NCI-H187 treated with DMSO at 0.1 percent for 48 hours (cell line): Measurements from ENCODE around the gene SHC4.
"Not testable (repeated sequence)": the region's sequence is repeated elsewhere in the genome, so short reads cannot be mapped to it uniquely, and the experiment has no call there.

ENCODE experiments used
- DNase-seq: peaks from one replicate; lab custom pipeline; 2025; lab: John Stamatoyannopoulos, UW

Gene SHC4

GRCh38 chr15:48883699-48884098 lies 80.0 kb downstream of the SHC4 start:
- DNase-seq, result no peak

GRCh38 chr15:48880070-48880634 lies 83.6 kb downstream of the SHC4 start:
- no peak for DNase-seq

- DNase-seq, result peak; percentile 65
Measured at GRCh38 chr15:48877630-48878595, 85.8 kb downstream of the SHC4 start, which contains the start of gene EID1. TSS of gene EID1 (plus strand) at chr15:48878134. CDS start at chr15:48878177, 43 bp downstream.

- no peak for DNase-seq
Measured at GRCh38 chr15:48876057-48876456, 87.7 kb downstream of the SHC4 start.

GRCh38 chr15:48875241-48875960 lies 88.3 kb downstream of the SHC4 start:
- no peak for DNase-seq

- no peak for DNase-seq
Measured at GRCh38 chr15:48872632-48873031, 91.1 kb downstream of the SHC4 start.

- DNase-seq, result no peak
Measured at GRCh38 chr15:48871542-48871941, 92.2 kb downstream of the SHC4 start.

- DNase-seq, result no peak
Measured at GRCh38 chr15:48869966-48870365, 93.8 kb downstream of the SHC4 start.

GRCh38 chr15:48868536-48868935 lies 95.2 kb downstream of the SHC4 start:
- no peak for DNase-seq

GRCh38 chr15:48868023-48868422 lies 95.7 kb downstream of the SHC4 start:
- no peak for DNase-seq

- DNase-seq, result no peak
Measured at GRCh38 chr15:48866141-48866563, 97.6 kb downstream of the SHC4 start.

GRCh38 chr15:48865370-48866079 lies 98.2 kb downstream of the SHC4 start:
- DNase-seq, result no peak

- DNase-seq, result no peak
Measured at GRCh38 chr15:48862705-48863104, 101.0 kb downstream of the SHC4 start.

- DNase-seq, result no peak
Measured at GRCh38 chr15:48861813-48862431, 101.8 kb downstream of the SHC4 start.

GRCh38 chr15:48859426-48859825 lies 104.3 kb downstream of the SHC4 start:
- DNase-seq, result no peak

- no peak for DNase-seq
Measured at GRCh38 chr15:48858401-48858800, 105.3 kb downstream of the SHC4 start.

- no peak for DNase-seq
Measured at GRCh38 chr15:48856942-48857341, 106.8 kb downstream of the SHC4 start.

GRCh38 chr15:48855501-48856440 lies 107.9 kb downstream of the SHC4 start:
- DNase-seq, result no peak

GRCh38 chr15:48854434-48854833 lies 109.3 kb downstream of the SHC4 start:
- not testable (repeated sequence) for DNase-seq

GRCh38 chr15:48851956-48852355 lies 111.8 kb downstream of the SHC4 start:
- no peak for DNase-seq
